GM18499 (cell line): ENCODE data around the gene ANAPC2.

ENCODE experiments used
- ATAC-seq: cut with Tn5 transposase; IDR thresholded peaks from one replicate; pipeline ENCODE4 v1.9.1; 2021; ENCODE audit warnings: moderate number of reproducible peaks; ENCODE audit not compliant: insufficient read depth, unreplicated experiment

The ANAPC2 gene

DNA sequence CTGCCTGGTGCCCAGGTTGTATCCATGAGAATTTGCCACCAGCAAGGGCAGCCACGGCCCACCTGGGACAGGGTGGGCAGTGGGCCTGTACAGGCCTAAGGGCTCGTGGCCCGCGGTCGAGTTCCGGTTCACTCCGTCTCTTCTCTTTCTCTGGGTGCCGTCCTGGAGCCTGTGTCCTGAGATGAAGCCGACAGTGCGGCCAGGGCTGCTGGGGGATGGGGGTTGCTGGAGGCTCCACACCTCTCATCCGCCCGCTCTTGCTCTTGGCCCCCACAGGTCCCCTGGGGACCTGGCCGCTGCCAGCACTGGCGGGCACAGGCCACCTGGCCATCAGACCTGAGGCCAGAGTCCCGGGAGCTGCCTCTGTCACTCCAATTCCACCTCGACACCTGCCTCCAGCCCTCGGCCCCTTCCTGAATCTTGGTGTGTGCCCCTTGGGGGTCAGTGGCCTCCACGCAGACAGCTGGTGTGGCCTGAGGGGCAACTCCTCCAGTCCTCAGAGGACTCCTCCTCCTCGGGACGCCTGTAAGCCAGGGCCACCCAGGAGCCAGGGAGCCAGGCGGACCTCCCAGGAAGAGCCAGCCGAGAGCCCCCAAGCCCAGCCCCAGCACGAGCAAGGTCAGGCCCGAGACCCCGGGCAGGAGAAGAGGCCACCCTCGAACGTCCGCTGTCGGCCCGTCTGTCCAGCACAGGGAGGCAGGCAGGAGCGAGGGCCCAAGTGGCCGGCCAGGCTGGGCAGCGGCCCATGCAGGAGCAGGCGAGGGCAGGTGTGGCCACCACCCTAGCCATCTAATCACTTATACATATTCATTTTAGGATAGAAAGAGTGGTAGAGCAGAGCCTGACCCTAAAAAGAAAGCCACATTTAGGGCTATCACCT is 23.8 kb downstream of the ANAPC2 start:
- ATAC-seq, result no peak

DNA sequence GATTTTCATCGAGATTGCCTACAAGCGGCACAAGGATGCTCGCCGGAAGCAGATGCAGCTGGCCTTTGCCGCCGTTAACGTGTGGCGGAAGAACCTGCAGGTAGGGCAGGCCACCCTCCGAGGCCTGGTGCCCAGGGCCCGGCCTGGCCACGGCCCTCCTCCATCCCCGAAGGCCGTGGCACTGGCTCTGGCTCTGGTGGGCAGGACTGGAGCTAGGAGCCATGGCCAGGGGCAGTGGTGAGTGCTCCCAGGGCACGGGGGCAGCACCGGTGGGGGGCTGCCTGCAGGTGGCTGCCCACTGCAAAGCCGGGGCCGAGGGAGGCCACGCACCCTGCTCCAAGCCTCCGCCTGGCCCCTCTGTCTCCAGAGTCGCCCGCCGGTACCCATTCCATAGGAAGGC is 24.6 kb downstream of the ANAPC2 start:
- ATAC-seq, result no peak

DNA sequence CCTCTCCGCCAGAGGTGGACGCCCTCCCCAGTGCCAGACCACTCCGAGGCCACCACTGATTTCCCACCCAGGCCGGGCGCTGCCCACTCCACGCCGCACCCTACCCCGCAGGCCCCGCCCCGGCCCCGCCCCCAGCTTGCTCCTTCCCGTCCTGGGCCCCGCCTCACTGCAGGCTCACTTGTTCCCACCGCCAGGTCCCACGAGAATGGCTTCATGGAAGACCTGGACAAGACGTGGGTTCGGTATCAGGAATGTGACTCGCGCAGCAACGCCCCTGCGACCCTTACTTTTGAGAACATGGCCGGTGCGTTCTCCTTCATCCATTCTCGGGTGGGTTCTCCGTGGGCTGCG is 25.0 kb downstream of the ANAPC2 start:
- ATAC-seq, result no peak

DNA sequence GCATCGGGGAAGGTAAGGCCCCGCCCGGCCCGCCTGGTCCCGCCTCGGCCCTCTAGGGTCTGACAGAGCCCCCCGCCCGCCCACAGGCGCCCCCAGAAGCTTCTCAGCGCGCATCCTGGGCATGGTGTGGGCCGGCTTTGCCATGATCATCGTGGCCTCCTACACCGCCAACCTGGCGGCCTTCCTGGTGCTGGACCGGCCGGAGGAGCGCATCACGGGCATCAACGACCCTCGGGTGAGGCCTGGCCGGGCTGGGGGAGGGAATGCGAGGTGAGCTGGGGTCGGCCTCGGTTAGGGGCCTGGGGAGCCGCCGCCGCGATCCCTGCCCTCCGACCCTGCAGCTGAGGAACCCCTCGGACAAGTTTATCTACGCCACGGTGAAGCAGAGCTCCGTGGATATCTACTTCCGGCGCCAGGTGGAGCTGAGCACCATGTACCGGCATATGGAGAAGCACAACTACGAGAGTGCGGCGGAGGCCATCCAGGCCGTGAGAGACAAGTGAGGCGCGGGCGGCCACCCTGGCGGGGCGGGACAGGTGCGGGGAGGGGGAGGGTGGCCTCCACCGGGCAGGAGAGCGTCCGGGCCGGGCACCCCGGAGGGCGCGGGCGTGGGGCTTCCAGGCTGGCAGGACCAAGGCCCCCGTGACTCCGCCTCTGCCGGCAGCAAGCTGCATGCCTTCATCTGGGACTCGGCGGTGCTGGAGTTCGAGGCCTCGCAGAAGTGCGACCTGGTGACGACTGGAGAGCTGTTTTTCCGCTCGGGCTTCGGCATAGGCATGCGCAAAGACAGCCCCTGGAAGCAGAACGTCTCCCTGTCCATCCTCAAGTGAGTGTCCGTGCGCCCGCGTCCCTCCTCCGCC is 25.6 kb downstream of the ANAPC2 start:
- no peak for ATAC-seq

DNA sequence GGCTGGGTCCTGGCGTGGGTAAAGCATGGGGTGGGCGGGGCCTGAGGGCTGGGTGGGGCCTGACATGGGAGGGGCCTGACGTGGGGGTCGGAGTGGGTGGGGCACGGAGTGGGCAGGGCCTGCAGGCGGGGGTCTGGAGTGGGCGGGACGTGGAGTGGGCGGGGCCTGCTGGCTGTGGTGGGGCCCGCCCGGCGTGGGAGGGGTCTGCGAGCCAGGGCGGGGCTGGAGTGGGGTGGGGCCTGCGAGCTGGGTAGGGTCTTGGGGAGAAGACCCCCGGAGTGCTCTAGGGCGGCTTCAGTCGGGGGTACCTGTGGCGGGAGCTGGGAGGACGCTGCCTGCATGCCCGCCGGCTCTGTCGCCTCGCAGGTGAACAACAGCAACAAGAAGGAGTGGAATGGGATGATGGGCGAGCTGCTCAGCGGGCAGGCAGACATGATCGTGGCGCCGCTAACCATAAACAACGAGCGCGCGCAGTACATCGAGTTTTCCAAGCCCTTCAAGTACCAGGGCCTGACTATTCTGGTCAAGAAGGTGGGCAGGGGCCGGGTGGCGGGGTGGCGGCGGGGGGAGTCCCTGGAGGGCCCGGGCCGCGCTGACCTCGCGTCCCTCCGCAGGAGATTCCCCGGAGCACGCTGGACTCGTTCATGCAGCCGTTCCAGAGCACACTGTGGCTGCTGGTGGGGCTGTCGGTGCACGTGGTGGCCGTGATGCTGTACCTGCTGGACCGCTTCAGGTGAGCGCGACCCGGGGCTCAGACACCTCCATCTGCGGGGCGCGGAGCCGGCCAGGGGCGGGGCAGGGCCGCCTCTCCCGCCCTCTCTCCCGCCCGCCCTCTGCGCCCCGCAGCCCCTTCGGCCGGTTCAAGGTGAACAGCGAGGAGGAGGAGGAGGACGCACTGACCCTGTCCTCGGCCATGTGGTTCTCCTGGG is 26.5 kb downstream of the ANAPC2 start:
- ATAC-seq, result no peak

DNA sequence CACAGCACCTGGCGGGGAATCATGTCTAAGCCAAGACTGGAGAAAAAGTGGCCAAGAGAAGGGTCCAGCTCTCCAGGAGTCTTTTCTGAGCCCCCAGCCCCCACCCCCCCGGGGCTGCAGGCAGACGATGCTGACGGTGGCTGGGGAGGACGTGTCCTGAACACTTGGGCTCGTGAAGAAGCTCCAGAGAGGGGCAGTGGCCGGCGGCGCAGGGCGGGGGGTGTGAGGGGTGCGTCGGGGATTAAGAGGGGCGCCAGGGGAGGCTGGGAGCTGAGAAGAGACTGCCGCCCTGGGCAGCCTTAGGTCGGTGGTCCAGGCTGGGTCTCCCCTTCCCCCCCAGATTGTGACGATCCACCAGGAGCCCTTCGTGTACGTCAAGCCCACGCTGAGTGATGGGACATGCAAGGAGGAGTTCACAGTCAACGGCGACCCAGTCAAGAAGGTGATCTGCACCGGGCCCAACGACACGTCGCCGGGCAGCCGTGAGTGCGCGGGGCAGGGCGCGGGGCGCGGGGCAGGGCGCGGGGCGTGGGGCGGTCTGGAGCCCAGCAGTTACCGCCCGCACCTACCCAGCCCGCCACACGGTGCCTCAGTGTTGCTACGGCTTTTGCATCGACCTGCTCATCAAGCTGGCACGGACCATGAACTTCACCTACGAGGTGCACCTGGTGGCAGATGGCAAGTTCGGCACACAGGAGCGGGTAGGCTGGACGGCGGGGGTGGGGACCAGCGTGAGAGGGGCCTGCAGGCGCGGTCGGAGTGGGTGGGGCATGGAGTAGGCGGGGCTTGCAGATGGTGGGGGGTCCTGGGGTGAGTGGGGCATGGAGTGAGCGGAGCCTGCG is 27.4 kb downstream of the ANAPC2 start:
- ATAC-seq, result no peak

DNA sequence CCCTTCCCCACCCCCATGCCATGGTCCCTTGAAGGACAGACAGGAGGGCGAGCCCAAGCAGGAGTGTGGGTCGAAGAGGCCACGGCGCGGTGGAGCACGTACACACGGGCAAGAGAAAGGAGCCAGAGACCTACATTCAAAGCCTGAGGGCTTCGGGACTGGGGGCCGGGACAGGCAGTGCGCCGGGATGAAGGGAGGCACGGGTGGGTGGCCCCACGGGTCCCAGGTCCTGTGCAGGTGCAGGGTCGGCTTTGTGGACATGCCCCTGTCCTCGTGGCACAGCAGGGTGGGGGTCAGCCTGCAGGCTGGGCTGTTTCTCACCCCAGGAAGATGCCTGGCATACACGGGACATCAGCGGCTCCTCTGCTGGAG is 28.3 kb downstream of the ANAPC2 start:
- ATAC-seq, result no peak

DNA sequence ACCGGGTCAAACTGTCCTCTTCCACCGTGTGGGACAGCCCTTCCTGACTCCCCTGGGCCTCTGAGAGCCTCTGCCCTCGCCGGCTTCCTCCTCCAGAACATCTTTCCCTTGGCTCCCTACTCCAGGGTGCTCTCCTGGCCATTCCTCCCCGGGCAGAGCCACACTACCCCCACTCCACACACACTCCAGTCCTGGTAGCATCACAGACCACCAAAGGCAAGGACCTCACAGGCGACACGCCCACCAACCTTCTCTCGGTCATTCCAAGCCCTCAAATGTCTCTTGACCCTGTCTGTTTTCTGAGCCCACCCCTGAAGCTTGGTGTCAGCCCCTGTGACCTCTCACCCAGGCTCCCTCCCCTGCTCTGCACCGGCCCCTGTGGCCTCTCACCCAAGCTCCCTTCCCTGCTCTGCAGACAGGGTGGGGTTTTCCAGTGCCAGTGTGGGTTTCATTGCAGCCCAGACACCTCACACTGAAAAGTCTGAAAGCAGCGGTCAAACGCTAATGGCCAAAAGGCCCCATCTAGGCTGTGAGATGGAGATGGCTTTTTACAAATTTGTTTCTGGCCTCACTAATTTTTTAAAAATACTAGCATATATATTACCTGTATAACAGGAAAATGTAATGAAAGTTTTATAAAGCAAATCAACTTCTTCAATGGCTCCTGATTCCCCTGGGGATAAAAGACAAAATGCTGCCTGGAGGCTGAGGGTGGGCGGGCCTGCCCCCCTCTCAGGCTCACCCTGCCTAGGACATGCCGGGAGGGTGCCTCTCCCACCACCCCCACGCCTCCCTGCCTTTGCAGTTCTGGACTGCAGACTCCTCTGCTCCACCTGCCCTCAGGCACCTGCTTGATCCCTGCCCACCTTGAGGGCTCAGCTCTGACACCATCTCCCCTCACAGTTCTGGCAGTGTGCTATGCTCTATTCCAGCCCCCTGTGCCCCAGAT is 29.0 kb downstream of the ANAPC2 start:
- no peak for ATAC-seq

DNA sequence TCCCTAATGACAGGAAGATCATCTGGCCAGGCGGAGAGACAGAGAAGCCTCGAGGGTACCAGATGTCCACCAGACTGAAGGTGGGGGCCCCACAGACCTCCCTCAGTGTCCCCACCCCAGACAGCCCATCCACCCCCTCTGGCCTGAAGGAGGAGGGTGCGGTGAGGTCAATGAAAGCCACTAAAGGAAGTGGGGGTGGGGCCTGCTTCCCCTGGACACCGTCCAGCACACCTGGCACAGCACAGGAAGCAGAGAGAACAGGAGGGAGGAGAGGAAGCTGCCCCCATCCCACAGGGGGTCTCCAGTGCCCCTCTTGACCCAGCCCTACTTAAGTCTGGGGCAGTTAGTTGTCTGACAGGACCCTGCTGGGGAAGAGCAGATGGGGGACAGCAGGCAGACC is 29.7 kb downstream of the ANAPC2 start:
- ATAC-seq, result no peak

DNA sequence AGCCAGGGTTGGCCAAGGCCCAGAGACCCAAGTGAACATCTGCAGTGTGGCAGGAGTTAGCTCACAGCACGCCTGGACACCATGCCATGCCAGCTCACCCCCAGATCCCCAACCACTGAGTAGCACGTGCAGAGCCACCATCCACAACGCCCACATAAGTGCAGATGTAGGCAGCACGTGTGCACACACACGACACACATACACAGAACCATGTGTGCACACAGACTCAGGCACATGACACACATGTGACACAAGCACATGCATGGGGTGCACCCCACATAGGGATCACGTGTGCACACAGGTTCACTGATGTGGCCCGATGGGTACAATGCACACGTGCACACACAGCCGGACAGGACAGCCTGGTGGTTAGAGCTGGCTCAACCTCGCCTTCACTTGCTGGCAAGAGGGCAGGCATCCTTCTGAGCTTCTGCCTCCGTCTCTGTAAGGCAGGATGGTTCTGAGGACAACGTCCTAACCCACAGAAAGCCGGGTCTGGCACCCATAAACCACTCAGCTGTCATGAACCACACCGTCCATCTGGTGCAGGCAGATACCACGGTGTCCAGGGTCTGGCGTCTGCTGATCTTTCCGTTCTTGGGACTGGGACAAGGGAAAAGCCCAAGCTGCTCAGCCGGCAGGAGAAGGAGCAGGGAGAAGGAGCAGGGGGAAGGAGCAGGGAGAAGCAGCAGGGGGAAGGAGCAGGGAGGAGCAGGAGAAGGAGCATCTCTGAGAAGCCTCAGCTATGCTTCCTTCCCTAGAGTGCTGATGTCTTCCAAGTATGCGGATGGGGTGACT is 30.5 kb downstream of the ANAPC2 start:
- ATAC-seq, result no peak

DNA sequence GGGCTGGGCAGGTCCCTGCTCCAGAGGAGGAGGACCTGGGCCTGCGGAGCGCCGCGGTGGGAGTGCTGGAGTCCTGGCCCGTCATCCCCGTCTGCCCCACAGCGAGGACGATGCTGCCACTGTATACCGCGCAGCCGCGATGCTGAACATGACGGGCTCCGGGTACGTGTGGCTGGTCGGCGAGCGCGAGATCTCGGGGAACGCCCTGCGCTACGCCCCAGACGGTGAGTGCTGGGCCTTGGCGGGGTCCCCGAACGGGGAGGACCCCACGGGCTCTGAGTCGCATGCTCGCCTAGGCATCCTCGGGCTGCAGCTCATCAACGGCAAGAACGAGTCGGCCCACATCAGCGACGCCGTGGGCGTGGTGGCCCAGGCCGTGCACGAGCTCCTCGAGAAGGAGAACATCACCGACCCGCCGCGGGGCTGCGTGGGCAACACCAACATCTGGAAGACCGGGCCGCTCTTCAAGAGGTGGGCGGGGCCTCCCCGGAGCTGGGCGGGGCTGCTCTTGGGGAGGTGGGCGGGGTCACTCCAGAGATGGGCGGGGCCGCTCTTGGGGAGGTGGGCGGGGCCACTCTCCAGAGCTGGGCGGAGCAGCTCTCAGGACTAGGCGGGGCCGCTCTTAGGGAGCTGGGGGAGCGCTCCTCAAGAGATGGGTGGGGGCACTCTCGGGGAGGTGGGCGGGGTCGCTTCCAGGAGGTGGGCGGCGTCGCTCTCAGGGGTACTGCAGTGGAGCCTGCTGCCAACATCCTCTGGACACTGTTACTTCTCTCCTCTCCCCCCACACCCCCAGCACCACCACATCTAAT is 31.6 kb downstream of the ANAPC2 start:
- no peak for ATAC-seq

DNA sequence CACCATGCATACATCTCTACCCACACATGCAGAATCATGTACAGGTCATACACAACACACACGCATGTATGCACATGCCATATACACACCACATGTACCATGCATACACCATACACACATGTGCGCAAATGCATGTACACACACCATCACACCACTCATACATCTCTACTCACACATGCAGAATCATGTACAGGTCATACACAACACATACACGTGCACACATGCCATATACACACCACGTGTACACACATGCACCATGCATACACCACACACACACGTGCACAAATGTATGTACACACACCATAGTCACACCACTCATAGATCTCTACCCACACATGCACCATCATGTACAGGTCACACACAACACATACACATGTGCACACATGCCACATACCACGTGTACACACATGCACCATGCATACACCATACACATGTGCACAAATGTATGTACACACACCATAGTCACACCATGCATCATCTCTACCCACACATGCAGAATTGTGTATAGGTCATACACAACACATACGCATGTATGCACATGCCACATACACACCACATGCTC is 35.4 kb downstream of the ANAPC2 start:
- no peak for ATAC-seq

DNA sequence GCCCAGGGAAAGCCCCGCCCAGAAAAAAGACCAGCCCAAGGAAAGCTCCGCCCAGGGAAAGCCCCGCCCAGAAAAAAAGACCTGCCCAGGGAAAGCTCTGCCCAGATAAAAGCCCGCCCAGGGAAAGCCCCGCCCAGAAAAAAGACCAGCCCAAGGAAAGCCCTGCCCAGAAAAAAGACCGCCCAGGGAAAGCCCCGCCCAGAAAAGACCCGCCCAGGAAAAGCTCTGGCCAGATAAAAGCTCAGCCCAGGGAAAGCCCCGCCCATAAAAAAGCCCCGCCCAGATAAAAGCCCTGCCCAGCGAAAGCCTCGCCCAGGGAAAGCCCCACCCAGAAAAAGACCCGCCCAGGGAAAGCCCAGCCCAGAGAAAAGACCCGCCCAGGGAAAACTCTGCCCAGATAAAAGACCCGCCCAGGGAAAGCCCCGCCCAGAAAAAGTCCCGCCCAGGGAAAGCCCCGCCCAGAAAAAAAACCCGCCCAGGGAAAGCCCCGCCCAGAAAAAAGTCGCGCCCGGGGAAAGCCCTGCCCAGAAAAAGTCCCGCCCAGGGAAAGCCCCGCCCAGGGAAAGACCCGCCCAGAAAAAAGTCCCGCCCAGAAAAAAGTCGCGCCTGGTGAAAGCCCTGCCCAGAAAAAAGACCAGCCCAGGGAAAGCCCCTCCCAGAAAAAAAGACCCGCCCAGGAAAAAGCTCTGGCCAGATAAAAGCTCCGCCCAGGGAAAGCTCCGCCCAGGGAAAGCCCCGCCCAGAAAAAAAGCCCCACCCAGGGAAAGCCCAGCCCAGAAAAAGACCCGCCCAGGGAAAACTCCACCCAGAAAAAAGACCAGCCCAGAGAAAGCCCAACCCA is 37.5 kb downstream of the ANAPC2 start:
- ATAC-seq, result no peak

DNA sequence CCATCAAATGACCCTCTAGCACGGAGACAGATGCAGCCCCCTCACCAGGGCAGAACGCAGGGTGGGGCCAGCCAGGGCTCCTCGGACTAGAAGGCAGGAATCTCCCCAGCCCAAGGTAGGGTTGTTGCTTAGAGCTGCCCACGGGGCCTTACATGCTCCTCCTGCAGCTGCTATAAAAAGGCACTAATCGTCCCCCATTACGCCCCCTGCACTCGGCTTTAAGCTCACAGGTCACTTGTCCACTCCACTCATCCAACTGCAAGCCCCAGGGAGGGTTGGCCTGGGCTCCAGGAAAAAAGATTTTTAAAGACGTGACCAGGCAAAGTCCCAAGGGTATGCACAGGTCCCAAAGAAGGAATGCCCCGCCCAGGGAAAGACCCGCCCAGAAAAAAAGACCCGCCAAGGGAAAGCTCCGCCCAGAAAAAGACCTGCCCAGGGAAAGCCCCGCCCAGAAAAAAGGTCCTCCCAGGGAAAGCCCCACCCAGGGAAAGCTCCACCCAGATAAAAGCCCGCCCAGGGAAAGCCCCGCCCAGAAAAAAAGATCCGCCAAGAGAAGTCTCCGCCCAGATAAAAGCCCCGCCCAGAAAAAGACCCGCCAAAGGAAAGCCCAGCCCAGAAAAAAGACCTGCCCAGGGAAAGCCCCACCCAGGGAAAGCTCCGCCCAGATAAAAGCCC is 38.3 kb downstream of the ANAPC2 start:
- ATAC-seq, result no peak

DNA sequence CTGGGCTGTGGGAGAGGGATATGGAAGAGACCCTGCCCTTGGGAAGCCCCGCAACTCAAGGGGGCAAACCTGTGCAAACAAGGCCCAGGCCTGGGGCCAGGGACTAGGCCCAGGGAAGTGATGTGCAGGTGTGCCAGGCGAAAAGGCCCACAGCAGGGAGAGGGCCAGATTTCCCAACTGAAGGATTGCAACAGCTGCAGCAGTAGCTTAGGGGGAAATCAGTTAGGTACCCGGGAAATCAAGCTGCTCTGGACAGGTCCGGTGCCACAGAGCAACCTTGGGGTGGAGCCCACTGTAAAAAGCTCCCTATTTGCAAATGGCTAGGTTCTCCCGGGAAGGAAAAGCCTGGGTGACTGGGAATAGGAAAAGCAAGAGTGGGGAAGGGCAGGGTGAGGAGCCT is 39.0 kb downstream of the ANAPC2 start:
- no peak for ATAC-seq
